GM19035 (cell line): ENCODE data around the gene KRT72.

Source experiments
- ATAC-seq: cut with Tn5 transposase; IDR thresholded peaks from one replicate; pipeline ENCODE4 v1.9.1; 2021; ENCODE audit not compliant: unreplicated experiment

The KRT72 gene

DNA sequence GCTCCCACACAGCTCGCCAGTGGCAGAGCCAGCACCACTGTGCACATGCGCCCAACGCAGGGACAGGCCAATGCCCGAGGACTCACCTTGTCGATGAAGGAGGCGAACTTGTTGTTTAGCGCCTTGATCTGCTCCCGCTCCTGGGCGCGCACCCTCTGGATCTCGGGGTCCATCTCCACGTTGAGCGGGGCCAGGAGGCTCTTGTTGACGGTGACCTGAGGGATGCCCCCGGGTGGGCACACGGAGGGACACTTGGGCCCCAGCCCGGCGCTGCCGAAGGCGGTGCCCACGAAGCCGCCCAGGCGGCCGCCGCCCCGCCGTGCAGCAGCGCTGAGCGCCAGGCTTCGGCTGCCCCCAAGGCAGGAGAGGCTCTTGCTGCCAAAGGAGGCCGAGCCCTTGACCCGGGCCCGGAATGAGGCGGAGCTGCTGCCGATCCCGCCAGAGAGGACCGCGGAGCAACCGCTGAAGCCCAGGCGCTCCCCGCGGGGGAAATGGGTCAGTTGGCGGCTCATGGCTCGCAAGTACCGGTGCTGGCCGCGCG lies at the start of gene KRT72:
KRT72 (minus strand) TSS at position 523 of the 541 bp plus-strand sequence; CDS start at position 512, 11 bp downstream.
- ATAC-seq: no peak

DNA sequence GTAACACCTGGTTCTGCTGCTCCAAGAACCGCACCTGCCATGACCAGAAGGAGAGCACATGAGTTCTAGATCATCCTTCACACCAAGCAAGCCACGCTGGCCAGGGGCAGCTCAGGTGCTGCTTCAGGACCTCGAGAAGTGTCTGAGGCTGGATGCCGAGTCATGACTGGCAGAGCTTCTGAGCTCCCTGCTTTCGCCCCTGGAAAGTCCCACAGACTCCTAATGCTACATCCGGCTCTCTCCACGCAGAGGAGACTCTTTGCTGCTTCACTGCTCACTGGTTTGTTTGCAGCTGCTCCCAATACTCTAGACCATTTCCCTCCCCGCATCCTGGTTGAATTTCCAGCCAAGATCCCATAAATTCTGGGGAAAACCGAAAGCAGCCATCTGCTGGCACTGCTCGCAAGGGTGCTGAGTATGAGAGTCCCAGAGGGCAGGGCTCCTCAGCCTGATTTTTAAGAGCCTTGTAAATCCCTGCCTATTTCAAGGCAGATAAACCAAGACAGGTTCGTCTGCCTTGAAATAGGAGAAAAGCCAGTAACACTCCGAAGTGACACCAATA lies 49.3 kb upstream of the KRT72 start:
- ATAC-seq: no peak

DNA sequence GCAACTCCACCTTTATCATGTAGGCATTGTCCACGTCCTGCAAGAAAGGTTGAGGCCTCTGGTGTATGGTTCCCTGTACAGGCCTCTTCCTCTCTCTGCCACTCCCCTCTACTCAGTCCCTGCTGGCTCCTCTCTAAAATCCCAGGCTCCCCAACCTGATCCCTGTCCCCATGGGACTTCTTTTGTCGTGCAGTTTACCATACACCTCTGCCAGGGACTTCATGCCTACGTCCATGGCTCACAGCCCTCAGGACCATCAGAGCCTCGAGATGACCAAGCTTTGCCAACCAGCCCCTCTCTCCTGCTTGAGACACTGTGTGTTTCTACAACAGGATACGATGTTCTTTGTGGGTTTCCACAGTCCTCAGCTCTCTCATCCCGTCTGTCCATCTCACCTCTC lies 47.8 kb upstream of the KRT72 start:
- ATAC-seq: no peak

DNA sequence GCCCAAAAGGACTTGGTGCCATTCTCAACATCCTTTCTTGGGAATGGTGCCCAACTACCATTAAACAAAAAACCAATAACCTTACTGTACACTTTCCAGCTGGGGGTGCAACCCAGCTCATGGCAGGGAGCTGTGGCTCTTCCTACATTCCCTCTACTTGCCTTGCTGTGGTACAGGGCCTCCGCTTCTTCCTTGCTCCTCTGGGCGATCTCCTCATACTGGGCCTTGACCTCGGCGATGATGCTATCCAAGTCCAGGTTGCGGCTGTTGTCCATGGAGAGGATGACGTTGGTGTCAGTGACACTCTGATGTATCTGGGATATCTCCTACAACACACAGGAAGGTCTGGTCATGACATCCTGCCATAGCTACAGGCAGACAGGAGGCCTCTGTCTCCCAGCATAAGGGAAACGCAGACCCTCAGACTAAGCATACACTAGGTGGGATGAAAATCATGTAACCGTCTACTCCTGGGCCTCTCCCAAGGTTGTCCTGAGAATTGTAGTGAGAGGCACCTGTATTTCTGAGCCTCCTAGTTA lies 46.8 kb upstream of the KRT72 start:
- ATAC-seq: no peak

DNA sequence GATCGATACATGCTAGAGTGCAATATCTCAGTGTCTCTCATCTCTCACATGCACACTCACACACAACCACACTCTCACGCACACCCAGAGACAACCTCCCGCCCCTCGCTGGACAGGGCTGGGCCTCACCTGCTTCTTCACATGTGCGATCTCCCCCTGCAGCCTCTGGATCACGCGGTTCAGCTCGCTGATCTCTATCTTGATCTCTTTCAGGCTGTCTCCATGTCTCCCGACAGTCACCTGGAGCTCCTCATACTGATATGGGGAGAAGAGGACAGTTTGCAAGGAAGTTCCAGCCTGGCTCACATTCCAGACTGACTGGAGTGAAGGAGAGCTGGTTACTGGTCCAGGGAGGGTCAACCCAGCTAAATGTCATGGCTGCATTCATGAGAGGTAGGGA lies 46.3 kb upstream of the KRT72 start:
- ATAC-seq: no peak

DNA sequence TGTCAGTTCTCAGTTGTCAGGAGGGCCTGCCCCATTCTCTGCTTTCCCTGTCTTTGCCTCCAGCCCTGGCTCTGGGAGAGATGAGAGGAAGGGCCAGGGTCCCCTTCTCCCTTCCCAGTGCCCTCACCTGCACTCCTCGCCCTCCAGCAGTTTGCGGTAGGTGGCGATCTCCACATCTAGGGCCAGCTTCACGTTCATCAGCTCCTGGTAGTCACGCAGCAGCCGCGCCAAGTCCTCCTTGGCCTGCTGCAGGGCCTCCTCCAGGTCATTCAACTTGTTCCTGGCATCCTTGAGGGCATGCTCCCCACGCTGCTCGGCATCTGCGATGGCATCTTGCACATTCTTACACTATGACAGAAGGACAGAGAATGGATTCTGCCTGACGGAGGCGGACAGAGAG lies 45.4 kb upstream of the KRT72 start:
- ATAC-seq: no peak

DNA sequence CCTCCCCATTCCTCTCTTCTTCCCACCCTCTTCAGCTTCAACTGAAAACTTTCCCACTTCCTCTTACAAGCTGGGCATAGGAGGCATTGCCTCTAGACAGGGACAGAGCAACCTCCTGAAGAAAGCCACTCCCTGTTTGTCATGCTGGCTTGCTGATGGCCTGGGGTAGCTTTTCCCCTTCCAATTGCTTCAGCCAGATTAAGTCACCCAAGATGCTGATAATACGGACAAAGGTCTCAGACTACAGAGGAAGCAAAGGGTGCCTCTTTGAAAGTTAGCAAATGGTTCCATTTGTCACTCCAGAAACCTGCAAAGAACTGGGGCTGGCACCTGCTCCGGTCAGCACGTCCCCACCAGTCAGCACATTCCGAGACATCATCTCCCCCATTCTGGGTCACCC lies 44.7 kb upstream of the KRT72 start:
- ATAC-seq: no peak

DNA sequence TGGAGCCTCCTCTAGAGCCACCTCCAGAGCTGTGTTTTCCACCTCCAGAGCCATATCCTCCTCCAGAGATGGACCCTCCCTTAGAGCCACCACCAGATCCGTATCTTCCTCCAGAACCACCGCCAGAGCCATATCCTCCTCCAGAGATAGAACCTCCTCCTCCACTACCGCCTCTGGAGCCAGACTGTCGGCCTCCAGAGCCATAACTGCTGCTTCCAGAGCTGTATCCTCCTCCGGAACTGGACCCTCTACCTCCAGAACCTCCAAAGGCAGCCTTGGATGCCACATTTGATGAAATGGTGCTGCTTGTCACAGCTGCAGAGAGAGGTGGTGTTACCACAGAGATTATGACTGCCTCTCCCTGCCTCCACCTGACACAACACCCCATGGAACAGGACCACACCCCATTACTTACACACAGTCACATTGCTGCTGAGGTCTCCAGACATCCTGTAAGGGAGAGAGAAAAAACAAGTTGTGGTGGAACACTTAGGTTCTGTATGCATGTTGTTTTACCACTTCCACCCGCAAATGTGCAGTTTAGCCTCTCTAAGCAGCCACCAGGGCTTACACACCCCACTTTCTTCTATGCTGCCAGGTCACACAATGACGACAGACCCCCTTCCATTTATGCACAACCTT lies 44.0 kb upstream of the KRT72 start:
- no peak for ATAC-seq

DNA sequence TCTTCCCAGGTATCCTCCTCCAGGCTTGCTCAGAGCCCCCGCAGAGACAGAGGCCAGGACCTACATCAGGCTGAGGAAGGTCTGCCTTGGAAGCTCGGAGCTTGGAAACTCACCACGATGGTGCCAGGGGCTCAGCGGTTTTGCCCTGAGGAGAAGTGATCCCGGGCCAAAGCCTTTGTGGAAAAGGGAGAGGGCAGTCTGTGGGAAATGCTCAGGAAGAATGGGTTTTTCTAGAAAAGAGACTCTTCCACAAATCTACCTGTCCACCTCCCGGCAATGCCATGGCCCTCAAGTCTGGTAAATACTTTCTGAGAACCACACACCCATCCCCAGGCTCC lies 42.8 kb upstream of the KRT72 start:
- ATAC-seq: no peak

DNA sequence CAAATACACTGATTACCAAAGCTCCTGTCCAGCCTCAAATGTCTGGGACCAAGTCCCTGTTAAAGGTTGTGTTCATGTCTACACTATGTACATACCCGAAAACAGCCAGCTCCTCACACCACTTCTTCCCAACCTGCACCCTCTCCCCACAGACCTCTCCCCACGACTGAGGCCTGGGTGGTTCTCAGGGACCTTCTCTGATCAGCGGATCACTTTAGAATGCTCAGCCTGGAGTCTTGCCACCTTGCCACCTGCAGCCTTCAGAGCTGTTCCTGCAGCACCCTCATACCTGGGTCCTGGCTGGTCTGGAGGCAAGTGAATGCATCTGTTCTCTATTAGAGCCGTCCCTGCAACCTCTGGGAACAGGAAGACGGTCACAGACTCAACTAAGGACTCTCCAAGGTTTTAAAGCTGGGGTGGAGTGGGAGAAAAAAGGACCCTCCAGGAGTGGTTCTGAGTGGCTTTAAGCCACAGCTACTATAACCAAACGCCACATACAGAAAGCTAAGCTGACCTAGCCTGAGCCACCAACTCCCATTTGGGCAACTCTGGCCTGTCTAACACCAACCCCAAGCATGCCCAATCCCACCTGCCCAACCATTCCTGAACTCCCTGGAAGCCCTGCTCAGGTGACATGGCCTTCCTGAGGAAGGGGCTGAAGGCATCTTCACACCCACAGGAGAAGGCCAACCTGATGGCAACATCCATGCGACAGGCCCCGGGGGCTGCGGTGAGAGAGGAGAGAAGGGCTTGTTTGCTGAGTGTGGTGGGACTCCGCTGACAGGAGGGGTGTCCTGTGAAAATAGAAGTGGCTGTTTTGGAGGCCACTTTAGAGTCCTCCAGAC lies 42.2 kb upstream of the KRT72 start:
- ATAC-seq: no peak

DNA sequence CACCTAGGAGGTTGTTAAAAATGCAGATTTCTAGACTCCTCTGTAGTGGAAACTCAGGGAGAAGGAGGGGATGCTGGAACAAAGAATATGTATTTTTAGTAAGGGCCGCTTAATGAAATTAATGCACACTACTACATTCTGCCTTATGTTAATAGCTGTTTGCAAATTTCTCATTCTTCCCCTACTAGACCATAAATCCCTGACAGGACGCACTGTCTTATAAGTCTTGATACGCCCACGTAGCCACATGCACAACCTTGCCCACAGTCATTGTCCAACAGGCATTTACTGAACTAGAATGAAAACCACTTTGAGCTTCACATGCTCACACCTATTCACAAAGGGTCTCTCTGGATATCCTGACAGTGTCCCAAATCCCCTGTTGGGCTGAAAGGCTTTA lies 40.2 kb upstream of the KRT72 start:
- ATAC-seq: no peak

DNA sequence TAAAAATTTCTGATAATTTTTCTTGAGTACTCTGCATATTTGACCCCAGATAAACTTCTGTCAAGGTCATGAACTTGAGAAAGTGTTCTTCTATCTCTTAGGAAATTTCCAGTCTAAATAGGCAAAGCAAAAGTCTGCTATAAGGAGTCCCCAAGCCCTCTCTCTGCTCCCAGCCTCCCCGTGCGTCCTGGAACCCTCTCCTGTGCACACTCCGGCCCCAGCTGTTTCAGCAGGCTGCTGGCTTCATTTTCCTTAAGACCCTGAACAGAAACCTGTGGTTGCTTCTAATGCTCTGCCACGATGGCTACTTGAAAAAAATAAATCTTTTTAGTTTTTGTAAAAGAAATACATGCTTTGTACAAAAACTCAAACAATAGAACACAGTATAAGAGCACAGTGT lies 36.0 kb upstream of the KRT72 start:
- ATAC-seq: no peak

DNA sequence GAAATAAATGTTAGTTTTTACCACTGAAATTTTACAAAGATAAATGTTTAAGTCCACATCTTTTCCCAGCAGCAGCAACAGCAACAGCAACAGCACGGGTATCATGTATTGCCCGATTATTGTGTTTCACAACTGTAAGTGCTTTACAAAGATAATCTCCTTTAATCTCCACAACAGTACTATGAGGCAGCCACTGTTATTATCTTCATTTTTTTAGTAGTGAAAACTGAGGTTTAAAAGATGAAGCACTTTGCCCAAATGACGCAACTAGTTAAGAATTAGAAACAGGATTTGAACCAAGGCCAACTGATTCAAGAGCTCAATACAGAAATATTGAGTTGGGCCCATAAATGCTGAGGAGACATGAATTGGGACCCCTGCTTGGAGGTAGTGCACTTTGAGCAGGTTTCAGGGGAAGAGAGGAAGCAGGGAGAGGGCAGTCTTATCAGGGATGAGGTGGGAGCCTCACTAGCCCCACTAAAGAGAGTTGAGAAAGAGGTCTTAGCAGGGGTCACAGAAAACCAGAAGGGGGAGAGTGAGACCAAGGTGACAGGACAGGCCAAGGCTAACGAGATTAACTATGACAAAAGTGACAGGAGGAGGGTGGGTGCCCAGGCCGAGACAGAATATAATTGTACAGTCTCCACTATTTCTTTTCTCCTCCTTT lies 35.5 kb upstream of the KRT72 start:
- ATAC-seq: no peak

DNA sequence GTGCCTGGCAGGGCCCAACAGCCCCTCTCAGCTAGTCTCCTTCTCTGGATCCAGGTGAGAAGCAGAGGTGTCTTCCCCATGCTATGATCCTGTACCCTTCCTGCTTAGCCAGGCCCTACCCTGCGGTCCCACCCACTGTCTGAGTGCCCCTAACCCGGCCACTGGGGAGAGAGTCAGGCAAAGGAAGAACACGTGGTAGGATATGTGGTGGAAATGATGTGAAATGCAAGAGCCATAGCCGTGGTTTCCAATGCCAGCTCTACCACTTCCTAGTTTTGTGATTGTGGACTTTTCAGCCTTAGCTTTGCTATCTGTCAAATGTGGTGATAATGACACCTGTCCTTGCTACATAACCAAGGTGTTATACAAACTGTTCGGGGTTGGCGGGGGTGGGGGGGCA lies 34.9 kb upstream of the KRT72 start:
- ATAC-seq: no peak

DNA sequence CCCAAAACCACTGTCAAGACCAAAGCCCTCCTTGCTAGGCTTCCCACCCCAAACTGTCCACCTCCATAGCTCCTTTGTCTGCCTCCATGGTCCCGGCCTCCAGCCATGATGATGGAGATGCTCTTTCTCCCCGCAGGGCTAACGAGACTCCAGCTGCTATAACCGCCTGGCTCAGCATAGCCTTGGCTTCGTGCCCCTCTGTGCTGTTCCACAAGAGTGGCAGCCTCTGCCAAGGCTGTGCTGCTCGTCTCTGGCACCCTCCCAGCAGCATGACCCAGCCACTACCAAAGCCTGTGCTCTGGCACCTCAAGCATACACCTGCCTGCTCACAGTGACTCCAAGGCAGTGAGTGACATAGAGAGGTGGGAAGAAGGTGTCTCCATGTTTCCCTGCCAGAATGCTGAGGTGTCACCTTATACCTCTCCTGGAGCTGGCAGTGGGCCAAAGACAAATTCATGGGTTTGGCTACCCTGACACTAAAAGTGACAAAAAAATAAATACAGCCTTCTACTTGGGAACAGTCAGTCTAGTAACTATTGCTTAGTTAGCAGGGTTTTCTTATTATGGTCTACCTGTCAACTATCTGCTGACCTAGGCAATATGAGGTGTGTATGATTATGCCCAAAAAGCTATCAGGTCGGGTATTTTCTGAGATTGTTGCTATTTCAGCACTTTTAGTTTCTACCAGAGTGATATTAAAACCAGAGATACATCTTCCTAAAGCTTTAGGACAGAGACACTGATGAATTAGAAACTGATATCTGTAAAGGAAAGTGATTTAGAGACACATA lies 33.2 kb upstream of the KRT72 start:
- ATAC-seq: no peak

DNA sequence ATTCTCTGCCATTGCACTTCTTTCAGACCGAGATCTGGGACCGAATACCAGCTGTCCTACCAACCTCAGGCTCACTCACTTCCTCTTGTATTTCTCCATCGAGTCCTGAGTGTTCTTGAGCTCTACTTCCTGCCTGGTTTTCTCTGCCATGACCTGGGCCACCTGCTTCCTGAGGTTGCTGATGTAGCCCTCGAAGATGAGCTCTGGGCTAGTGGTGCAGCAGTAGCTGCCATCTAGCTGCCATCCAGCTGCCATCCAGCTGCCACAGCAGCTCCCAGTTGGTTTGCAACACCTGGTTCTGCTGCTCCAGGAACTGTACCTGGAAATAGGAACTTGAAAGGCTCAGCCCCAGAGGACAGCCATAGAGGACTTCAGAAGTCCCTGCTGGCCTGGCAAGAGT lies 32.1 kb upstream of the KRT72 start:
- no peak for ATAC-seq

DNA sequence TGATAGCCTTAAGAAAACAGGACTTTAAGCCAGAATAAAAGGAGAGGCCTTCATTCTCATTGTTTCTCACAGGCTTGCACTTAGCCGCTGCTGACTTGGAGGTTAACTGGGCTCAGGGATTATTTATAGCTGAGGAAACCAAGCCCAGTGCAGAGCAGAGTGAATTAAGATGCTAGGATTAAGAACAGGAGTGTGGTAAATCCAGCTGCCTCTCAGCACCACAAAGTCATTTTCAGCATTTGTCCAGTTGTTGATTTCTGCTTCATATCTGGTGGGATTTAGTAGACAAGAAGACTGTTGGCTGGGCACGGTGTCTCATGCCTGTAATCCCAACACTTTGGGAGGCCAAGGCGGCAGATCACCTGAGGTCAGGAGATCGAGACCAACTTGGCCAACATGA lies 31.4 kb upstream of the KRT72 start:
- ATAC-seq: no peak

DNA sequence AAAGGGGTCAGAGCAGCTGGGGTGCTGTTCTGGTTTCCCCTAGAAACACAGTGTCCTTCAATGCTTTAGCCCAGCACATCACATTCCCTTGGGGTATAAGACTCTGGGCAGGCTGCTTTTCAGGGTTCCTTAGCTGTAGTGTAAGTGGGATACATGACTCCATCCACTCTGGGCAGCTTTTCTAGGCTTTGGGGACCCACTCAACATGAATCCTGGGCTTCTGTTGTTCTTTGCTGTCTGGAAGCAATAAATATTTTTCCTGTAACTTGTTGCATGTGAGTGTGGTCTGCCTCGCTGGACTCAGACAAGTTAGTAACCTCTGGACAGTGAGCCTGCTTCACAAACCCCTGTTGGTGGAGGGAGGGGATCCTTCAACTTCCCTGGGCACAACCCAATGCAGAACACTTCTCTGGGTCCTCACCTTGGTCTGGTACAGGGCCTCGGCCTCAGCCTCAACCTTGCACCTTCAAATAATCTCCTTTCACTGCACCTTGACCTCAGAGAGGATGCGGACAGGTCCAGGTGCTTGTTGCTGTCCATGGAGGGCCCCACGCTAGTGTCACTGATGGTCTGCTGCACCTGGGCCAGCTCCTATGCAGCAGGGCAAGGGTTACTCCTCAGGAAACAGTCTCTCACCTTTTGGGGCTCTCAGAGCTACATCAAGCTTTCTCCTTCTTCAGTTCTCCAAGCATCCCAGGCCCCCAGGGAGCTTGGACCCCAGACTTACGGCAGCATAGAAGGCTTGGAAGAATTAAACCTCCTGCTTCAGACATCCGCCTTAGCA lies 30.6 kb upstream of the KRT72 start:
- ATAC-seq: no peak

DNA sequence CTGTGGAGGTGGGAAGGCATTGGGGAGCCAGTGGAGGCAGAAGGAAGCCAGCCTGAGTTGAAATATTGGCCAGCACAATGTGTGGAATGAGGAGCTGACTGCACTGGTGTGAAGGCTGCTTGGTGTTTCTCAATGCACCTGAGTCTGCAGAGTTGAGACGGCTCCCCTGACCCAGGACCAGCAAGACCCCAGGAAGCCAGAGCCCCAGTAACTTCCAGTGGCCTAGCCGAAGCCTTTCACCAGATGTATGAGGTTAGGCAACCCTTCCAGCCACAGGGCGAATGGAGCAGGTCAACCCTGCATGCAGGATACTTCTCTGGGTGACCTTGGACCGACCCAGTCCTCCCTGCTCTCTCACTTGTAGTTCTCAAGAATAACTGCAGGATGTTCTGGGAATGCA lies 30.0 kb upstream of the KRT72 start:
- ATAC-seq: no peak
